Mucosa of descending colon (tissue), 3 donors: ENCODE results near the gene AVPR2. TPM values are rescaled to one million over a fixed set of nuclear protein-coding genes. Genes with fewer than 3 reads are reported as not detected.

ENCODE experiments used
- ATAC-seq: fragments of 200-7000 bp; cut with Tn5 transposase; one replicate; pipeline ENCODE4 v1.9.1; 2020; ENCODE audit warnings: mild to moderate bottlenecking, moderate library complexity
- DNase-seq, 3 donors: peaks; one replicate each; pipeline ENCODE4 v3.0.0-alpha.2; 2020
- H3K36me3 ChIP-seq: fragments of 200-600 bp; one replicate; pipeline ENCODE4 v1.8.0; 2021; ENCODE audit warnings: low read depth, mild to moderate bottlenecking
- H3K4me1 ChIP-seq: fragments of 200-600 bp; one replicate; pipeline ENCODE4 v1.8.0; 2021; ENCODE audit warnings: low read depth, mild to moderate bottlenecking
- H3K4me3 ChIP-seq: fragments of 200-600 bp; one replicate; pipeline ENCODE4 v1.8.0; 2021; ENCODE audit warnings: mild to moderate bottlenecking
- H3K9me3 ChIP-seq: fragments of 200-600 bp; one replicate; pipeline ENCODE4 v1.8.0; 2021; ENCODE audit warnings: mild to moderate bottlenecking
- intact Hi-C, 2 donors: fragments of 100-400 bp; cut with DNase I in 1 of 2; cut with micrococcal nuclease in 1 of 2; formaldehyde crosslinking; loops; one replicate each; pipeline versions ENCODE4 v1.11.0 to v1.11.1; 2022; cut with DNase I, micrococcal nuclease
- total RNA-seq, 3 donors: library from RNA; stranded (reverse); fragmentation: NEBNext Ultra II Directional in 2 of 3; extraction: Animal tissue kit (Norgen Biotek cat#: 25700) in 2 of 3; gene quantifications; one replicate each; pipeline versions ENCODE4 v1.2.1 to v1.2.4, GENCODE V29; 2021 to 2023
- TF ChIP-seq, protein P1 (sequence below): fragments of 200-600 bp; IDR thresholded peaks from one replicate; pipeline ENCODE4 v1.8.0; 2022; ENCODE audit warnings: antibody characterized with exemption, mild to moderate bottlenecking
- donor health status: DM: no; HTN: no; CAD: no; lungs with moderate emphysema.
- donor health status: DM: no; HTN: no; CAD: no.
- donor health status: DM: no; HTN: yes; CAD: no.

The AVPR2 gene
- total RNA-seq, 3 donors from 2014 or later, result 0.43 to 0.78 (median 0.54) TPM

- H3K4me1 ChIP-seq, result no peaks in the 10 kb centered on the region
- DNase-seq, result no peak
- TF ChIP-seq, protein P1, sequence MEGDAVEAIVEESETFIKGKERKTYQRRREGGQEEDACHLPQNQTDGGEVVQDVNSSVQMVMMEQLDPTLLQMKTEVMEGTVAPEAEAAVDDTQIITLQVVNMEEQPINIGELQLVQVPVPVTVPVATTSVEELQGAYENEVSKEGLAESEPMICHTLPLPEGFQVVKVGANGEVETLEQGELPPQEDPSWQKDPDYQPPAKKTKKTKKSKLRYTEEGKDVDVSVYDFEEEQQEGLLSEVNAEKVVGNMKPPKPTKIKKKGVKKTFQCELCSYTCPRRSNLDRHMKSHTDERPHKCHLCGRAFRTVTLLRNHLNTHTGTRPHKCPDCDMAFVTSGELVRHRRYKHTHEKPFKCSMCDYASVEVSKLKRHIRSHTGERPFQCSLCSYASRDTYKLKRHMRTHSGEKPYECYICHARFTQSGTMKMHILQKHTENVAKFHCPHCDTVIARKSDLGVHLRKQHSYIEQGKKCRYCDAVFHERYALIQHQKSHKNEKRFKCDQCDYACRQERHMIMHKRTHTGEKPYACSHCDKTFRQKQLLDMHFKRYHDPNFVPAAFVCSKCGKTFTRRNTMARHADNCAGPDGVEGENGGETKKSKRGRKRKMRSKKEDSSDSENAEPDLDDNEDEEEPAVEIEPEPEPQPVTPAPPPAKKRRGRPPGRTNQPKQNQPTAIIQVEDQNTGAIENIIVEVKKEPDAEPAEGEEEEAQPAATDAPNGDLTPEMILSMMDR, result no peak
- no peaks in the 10 kb centered on the region for H3K9me3 ChIP-seq
- H3K4me3 ChIP-seq, result no peak overlapping the region
- intact Hi-C loops, result no loop called here
- H3K36me3 ChIP-seq, result no peaks in the 10 kb centered on the region
- ATAC-seq, result peak; percentile 32
These were observed 1.1 kb upstream of the AVPR2 start for GRCh38 chrX:153903238-153903980.

DNA sequence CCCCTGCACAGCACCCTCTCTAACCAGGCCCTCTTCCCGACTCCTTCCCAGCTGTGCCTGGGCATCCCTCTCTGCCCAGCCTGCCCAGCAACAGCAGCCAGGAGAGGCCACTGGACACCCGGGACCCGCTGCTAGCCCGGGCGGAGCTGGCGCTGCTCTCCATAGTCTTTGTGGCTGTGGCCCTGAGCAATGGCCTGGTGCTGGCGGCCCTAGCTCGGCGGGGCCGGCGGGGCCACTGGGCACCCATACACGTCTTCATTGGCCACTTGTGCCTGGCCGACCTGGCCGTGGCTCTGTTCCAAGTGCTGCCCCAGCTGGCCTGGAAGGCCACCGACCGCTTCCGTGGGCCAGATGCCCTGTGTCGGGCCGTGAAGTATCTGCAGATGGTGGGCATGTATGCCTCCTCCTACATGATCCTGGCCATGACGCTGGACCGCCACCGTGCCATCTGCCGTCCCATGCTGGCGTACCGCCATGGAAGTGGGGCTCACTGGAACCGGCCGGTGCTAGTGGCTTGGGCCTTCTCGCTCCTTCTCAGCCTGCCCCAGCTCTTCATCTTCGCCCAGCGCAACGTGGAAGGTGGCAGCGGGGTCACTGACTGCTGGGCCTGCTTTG, 1.1 kb downstream of the AVPR2 start:
- Histone ChIP-seq H3K36me3 (no peaks in the 10 kb centered on the region), H3K4me1 (no peaks in the 10 kb centered on the region), H3K9me3 (no peaks in the 10 kb centered on the region), H3K4me3 (no peak overlapping the region)
- DNase-seq, result no peak
- intact Hi-C loops, result no loop called here
- TF ChIP-seq, protein P1, result no peak
- ATAC-seq, result no peak

DNA sequence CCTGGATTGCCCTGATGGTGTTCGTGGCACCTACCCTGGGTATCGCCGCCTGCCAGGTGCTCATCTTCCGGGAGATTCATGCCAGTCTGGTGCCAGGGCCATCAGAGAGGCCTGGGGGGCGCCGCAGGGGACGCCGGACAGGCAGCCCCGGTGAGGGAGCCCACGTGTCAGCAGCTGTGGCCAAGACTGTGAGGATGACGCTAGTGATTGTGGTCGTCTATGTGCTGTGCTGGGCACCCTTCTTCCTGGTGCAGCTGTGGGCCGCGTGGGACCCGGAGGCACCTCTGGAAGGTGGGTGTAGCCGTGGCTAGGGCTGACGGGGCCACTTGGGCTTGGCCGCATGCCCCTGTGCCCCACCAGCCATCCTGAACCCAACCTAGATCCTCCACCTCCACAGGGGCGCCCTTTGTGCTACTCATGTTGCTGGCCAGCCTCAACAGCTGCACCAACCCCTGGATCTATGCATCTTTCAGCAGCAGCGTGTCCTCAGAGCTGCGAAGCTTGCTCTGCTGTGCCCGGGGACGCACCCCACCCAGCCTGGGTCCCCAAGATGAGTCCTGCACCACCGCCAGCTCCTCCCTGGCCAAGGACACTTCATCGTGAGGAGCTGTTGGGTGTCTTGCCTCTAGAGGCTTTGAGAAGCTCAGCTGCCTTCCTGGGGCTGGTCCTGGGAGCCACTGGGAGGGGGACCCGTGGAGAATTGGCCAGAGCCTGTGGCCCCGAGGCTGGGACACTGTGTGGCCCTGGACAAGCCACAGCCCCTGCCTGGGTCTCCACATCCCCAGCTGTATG, 1.8 kb downstream of the AVPR2 start:
- H3K4me3 ChIP-seq, result no peak overlapping the region
- H3K9me3 ChIP-seq, result no peaks in the 10 kb centered on the region
- H3K4me1 ChIP-seq, result no peaks in the 10 kb centered on the region
- DNase-seq, result no peak
- intact Hi-C loops, result no loop called here
- no peaks in the 10 kb centered on the region for H3K36me3 ChIP-seq
- ATAC-seq, result peak; percentile 6
- TF ChIP-seq, protein P1, result no peak

DNA sequence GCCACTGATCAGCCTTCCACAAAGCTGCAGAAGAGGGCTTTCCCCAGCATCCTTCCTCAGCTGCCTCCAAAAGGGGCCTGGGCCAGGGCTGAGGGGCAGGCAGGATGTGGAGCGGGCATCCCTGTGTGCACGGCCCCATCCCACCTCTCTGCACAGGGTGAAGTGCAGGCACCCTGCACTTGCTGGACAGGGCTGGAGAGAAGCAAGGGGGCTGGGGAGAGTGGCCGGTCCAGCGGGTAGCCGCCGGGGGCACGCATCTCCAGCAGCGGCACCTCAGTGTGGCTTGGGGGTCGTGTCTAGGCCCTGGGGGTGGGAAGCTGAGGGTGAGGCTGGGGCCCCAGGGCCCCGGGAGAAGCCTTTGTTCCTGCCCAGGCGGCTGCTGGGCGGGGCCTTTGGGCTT, 3.0 kb downstream of the AVPR2 start:
- no peak overlapping the region for H3K4me3 ChIP-seq
- TF ChIP-seq, protein P1, result no peak
- DNase-seq, result no peak
- no peaks in the 10 kb centered on the region for H3K4me1 ChIP-seq
- H3K9me3 ChIP-seq, result no peaks in the 10 kb centered on the region
- intact Hi-C loops, result no loop called here
- no peaks in the 10 kb centered on the region for H3K36me3 ChIP-seq
- ATAC-seq, result no peak

GRCh38 chrX:153908219-153908860, 3.9 kb downstream of the AVPR2 start:
- ATAC-seq, result no peak
- no peaks in the 10 kb centered on the region for H3K36me3 ChIP-seq
- TF ChIP-seq, protein P1, result no peak
- no peak overlapping the region for H3K4me3 ChIP-seq
- no peaks in the 10 kb centered on the region for H3K4me1 ChIP-seq
- DNase-seq, result peak in 1 of 3 donors; percentile 47
- intact Hi-C loops, result no loop called here
- no peaks in the 10 kb centered on the region for H3K9me3 ChIP-seq
